HG02840 (cell line): ENCODE measurements around the gene ATG4A.

Experiments used
- ATAC-seq: cut with Tn5 transposase; IDR thresholded peaks from one replicate; pipeline ENCODE4 v1.9.1; 2021; ENCODE audit warnings: mild to moderate bottlenecking, moderate library complexity, moderate number of reproducible peaks; ENCODE audit not compliant: unreplicated experiment, low FRiP score

The ATG4A gene

GRCh38 chrX:108091264-108091877 lies at the start of gene ATG4A, which contains the start of gene PSMD10:
Gene ATG4A, plus strand, starts transcription at chrX:108091778. Its CDS starts 49 bp downstream, at chrX:108091827.
Gene PSMD10, minus strand, starts transcription at chrX:108091542. Its CDS starts 22 bp downstream, at chrX:108091520.
- peak; percentile 97 for ATAC-seq

- no peak for ATAC-seq
These were observed 46.9 kb upstream of the ATG4A start, which contains the start of gene VSIG1 for GRCh38 chrX:108044554-108045256. Gene VSIG1, plus strand, starts transcription at chrX:108045065. Its CDS starts 66 bp downstream, at chrX:108045131.

GRCh38 chrX:108049649-108050048 lies 41.9 kb upstream of the ATG4A start:
- ATAC-seq, result no peak

- no peak for ATAC-seq
These were observed 38.4 kb upstream of the ATG4A start for GRCh38 chrX:108053218-108053617.

- no peak for ATAC-seq
These were observed 36.0 kb upstream of the ATG4A start for GRCh38 chrX:108055546-108055945.

GRCh38 chrX:108059801-108060200 lies 31.8 kb upstream of the ATG4A start:
- ATAC-seq, result no peak

- no peak for ATAC-seq
These were observed 27.6 kb upstream of the ATG4A start for GRCh38 chrX:108064001-108064400.

- ATAC-seq, result no peak
These were observed 27.0 kb upstream of the ATG4A start for GRCh38 chrX:108064613-108065012.

GRCh38 chrX:108068121-108068520 lies 23.5 kb upstream of the ATG4A start:
- ATAC-seq, result no peak

- ATAC-seq, result no peak
These were observed 20.7 kb upstream of the ATG4A start for GRCh38 chrX:108070891-108071290.

GRCh38 chrX:108071578-108071977 lies 20.0 kb upstream of the ATG4A start:
- ATAC-seq, result no peak

GRCh38 chrX:108072746-108073145 lies 18.8 kb upstream of the ATG4A start:
- ATAC-seq, result no peak

- ATAC-seq, result no peak
These were observed 10.5 kb upstream of the ATG4A start for GRCh38 chrX:108081110-108081509.

- no peak for ATAC-seq
These were observed 3.8 kb upstream of the ATG4A start for GRCh38 chrX:108087792-108088191.

- no peak for ATAC-seq
These were observed 3.1 kb upstream of the ATG4A start for GRCh38 chrX:108088511-108088910.

- no peak for ATAC-seq
These were observed 901 bp upstream of the ATG4A start for GRCh38 chrX:108090491-108091263.

- ATAC-seq, result peak; percentile 33
These were observed 307 bp downstream of the ATG4A start for GRCh38 chrX:108091878-108092291.

- ATAC-seq, result no peak
These were observed 5.8 kb downstream of the ATG4A start for GRCh38 chrX:108097380-108097779.

- no peak for ATAC-seq
These were observed 13.9 kb downstream of the ATG4A start for GRCh38 chrX:108105473-108105872.

- ATAC-seq, result no peak
These were observed 23.0 kb downstream of the ATG4A start for GRCh38 chrX:108114541-108114940.

- ATAC-seq, result no peak
These were observed 26.4 kb downstream of the ATG4A start for GRCh38 chrX:108117988-108118387.
